HCT116 (cell line): ENCODE data around the gene PAAF1. TPM values are rescaled to one million over a fixed set of nuclear protein-coding genes. Genes with fewer than 3 reads are reported as not detected.

Source experiments
- ATAC-seq: fragments of 200-7000 bp; cut with Tn5 transposase; 2 replicates; pipeline ENCODE4 v1.9.1; 2020; ENCODE audit warnings: mild to moderate bottlenecking, moderate library complexity
- BruUV-seq: library from RNA; stranded (reverse); fragments of 400-500 nt; replicated peaks from 2 replicates; lab custom pipeline; 2021; lab: Mats Ljungman, UMichigan
- CTCF ChIA-PET: fragments of 300-600 bp; sonication (Branson Sonifier 250); formaldehyde crosslinking; loops from one replicate; lab custom pipeline; 2021; ENCODE audit warnings: antibody characterized with exemption; lab: Charles Lee
- POLR2A ChIA-PET: fragments of 300-600, 350-600 bp; sonication (Branson Sonifier 250); formaldehyde crosslinking; loops from one replicate; lab custom pipeline; 2021; ENCODE audit warnings: antibody characterized with exemption; lab: Charles Lee
- RAD21 ChIA-PET, 2 experiments: fragments of 300-600 bp; sonication (Branson Sonifier 250); formaldehyde crosslinking; loops; one replicate each; lab custom pipeline; 2023; ENCODE audit warnings: low total read pairs in 2 of 2; ENCODE audit not compliant: uncharacterized antibody in 2 of 2, unreplicated experiment in 2 of 2, low non-redundant PET in 1 of 2; lab: Charles Lee
- DNase-seq: peaks from one replicate; pipeline ENCODE4 v3.0.0-alpha.2; 2010; ENCODE audit warnings: low read depth, low spot score
- H2AFZ ChIP-seq: fragments of 200-600 bp; shearing (Covaris generic), sonication (generic); 2 replicates; pipeline ENCODE4 v1.6.1; 2017; ENCODE audit warnings: low read depth, mixed run types, mixed read lengths, antibody characterized with exemption, low read length; ENCODE audit not compliant: poor library complexity, severe bottlenecking
- H3K27ac ChIP-seq: 2 replicates; pipeline ENCODE4 v1.5.1; 2012; ENCODE audit warnings: low read depth, low read length
- H3K27me3 ChIP-seq: fragments of 200-600 bp; sonication (generic); 2 replicates; pipeline ENCODE4 v1.6.1; 2016; ENCODE audit warnings: mixed run types, low read length, mixed read lengths; ENCODE audit not compliant: insufficient read depth
- H3K36me3 ChIP-seq, 2 experiments: fragments of 200-500 bp in 1 of 2; fragments of 200-600 bp in 1 of 2; sonication (Bioruptor generic) in 1 of 2; sonication (generic) in 1 of 2; 2 replicates each; pipeline versions ENCODE4 v1.5.1 to v1.6.1; 2014 to 2016; ENCODE audit warnings: low read length in 2 of 2, inconsistent platforms in 1 of 2, mixed read lengths in 1 of 2, mixed run types in 1 of 2; ENCODE audit not compliant: insufficient read depth in 2 of 2, control insufficient read depth in 1 of 2
- H3K4me1 ChIP-seq, 2 experiments: fragments of 200-600 bp in 1 of 2; sonication (generic) in 1 of 2; 2 replicates each; pipeline versions ENCODE4 v1.5.1 to v1.6.1; 2012 to 2017; ENCODE audit warnings: low read length in 2 of 2, inconsistent platforms in 1 of 2, mild to moderate bottlenecking in 1 of 2, mixed read lengths in 1 of 2, mixed run types in 1 of 2, moderate library complexity in 1 of 2; ENCODE audit not compliant: insufficient read depth in 2 of 2, control insufficient read depth in 1 of 2
- H3K4me2 ChIP-seq: fragments of 200-600 bp; sonication (generic); 2 replicates; pipeline ENCODE4 v1.6.1; 2017; ENCODE audit warnings: mixed run types, low read length, mixed read lengths
- H3K4me3 ChIP-seq, 2 experiments: fragments of 200-600 bp in 1 of 2; sonication (generic) in 1 of 2; replicated peaks in 1 of 2; 2 replicates each; pipeline ENCODE4 v1.5.1; 2011 to 2016; ENCODE audit warnings: low read length in 2 of 2, control low read depth in 1 of 2, low read depth in 1 of 2, mild to moderate bottlenecking in 1 of 2, mixed read lengths in 1 of 2, mixed run types in 1 of 2
- H3K79me2 ChIP-seq: fragments of 200-600 bp; sonication (generic); 2 replicates; pipeline ENCODE4 v1.6.1; 2017; ENCODE audit warnings: mild to moderate bottlenecking, mixed run types, low read length, moderate library complexity, mixed read lengths; ENCODE audit not compliant: insufficient read depth
- H3K9ac ChIP-seq: fragments of 200-600 bp; sonication (generic); 2 replicates; pipeline ENCODE4 v1.6.1; 2016; ENCODE audit warnings: low read length, mixed read lengths
- H3K9me2 ChIP-seq: fragments of 200-600 bp; sonication (generic), shearing (Covaris generic); 2 replicates; pipeline ENCODE4 v1.6.1; 2017; ENCODE audit warnings: mixed run types, mild to moderate bottlenecking, moderate library complexity; ENCODE audit not compliant: insufficient read depth
- H3K9me3 ChIP-seq, 2 experiments: fragments of 200-500 bp in 1 of 2; fragments of 200-600 bp in 1 of 2; sonication (Bioruptor generic) in 1 of 2; sonication (generic) in 1 of 2; 2 replicates each; pipeline ENCODE4 v1.6.1; 2014 to 2017; ENCODE audit warnings: low read length in 2 of 2, mixed read lengths in 2 of 2, inconsistent platforms in 1 of 2, low read depth in 1 of 2, mild to moderate bottlenecking in 1 of 2, mixed run types in 1 of 2, moderate library complexity in 1 of 2; ENCODE audit not compliant: control insufficient read depth in 1 of 2, insufficient read depth in 1 of 2
- H4K20me1 ChIP-seq: fragments of 200-600 bp; sonication (generic), shearing (Covaris generic); 2 replicates; pipeline ENCODE4 v1.6.1; 2017; ENCODE audit warnings: mixed run types, mild to moderate bottlenecking, moderate library complexity; ENCODE audit not compliant: insufficient read depth
- ELF1 ChIP-seq: IDR thresholded peaks from 2 replicates; pipeline ENCODE4 v1.6.1; 2012; ENCODE audit warnings: low read depth, borderline replicate concordance
- EZH2phosphoT487 ChIP-seq: fragments of 200-600 bp; IDR thresholded peaks from 2 replicates; pipeline ENCODE4 v1.6.1; 2018; ENCODE audit warnings: antibody characterized with exemption, borderline replicate concordance
- JUND ChIP-seq: IDR thresholded peaks from 2 replicates; pipeline ENCODE4 v1.6.1; 2012
- MAX ChIP-seq: IDR thresholded peaks from 2 replicates; pipeline ENCODE4 v1.6.1; 2012
- RAD21 ChIP-seq: IDR thresholded peaks from 2 replicates; pipeline ENCODE4 v1.6.1; 2012; ENCODE audit warnings: low read depth, mild to moderate bottlenecking
- ZNF274 ChIP-seq: fragments of 200-500 bp; sonication (Bioruptor generic); IDR thresholded peaks from 2 replicates; pipeline ENCODE4 v1.6.1; 2014; ENCODE audit warnings: mild to moderate bottlenecking, low read depth, low read length, inconsistent platforms
- intact Hi-C: fragments of 100-400 bp; cut with micrococcal nuclease; formaldehyde crosslinking; loops from 2 replicates; pipeline ENCODE4 v1.10.0; 2022
- total RNA-seq: library from RNA; stranded (reverse); gene quantifications from one replicate; pipeline ENCODE4 v1.2.1, GENCODE V29; 2021; ENCODE audit not compliant: unreplicated experiment

The PAAF1 gene
- total RNA-seq, 1 experiment from 2014 or later = 15.5 TPM

- Histone ChIP-seq H3K4me3 (no peak overlapping the region), H2AFZ (no peak overlapping the region), H3K4me2 (no peak overlapping the region), H3K9me3 (no peaks in the 10 kb centered on the region), H3K27ac (no peak overlapping the region), H3K79me2 (no peaks in the 10 kb centered on the region), H3K27me3 (no peaks in the 10 kb centered on the region), H4K20me1 (no peaks in the 10 kb centered on the region)
- RAD21 ChIA-PET = no interaction called here
- BruUV-seq = no TSS peak
- ATAC-seq = no peak
- TF ChIP-seq ELF1 (no peak), JUND (no peak), MAX (no peak), RAD21 (no peak)
- TF ChIP-seq, all 23 proteins: peak for 0
- ChIA-PET CTCF (no interaction called here), POLR2A (no interaction called here)
- intact Hi-C loops = no loop called here
- Histone ChIP-seq H3K36me3 (peaks cover 0 to 2% of the 10 kb centered on the region in 2 experiments; a peak in 1 of 4 replicates), H3K9me2 (no peaks in the 10 kb centered on the region), H3K4me1 (peaks cover 4 to 6% of the 10 kb centered on the region in 2 experiments), H3K9ac (no peak overlapping the region)
- no peak for DNase-seq
These were observed 98.0 kb downstream of the PAAF1 start for GRCh38 chr11:73974604-73975478.

- TF ChIP-seq EZH2phosphoT487 (no peak), MAX (no peak), ZNF274 (no peak)
- H2AFZ ChIP-seq = no peak overlapping the region
- no peak overlapping the region for H3K27ac ChIP-seq
- CTCF ChIA-PET = no interaction called here
- no peak overlapping the region for H3K4me3 ChIP-seq
- H4K20me1 ChIP-seq = no peaks in the 10 kb centered on the region
- H3K9ac ChIP-seq = no peak overlapping the region
- H3K36me3 ChIP-seq = peaks cover 0 to 2% of the 10 kb centered on the region in 2 experiments; a peak in 1 of 4 replicates
- no peaks in the 10 kb centered on the region for H3K27me3 ChIP-seq
- RAD21 ChIA-PET = no interaction called here
- POLR2A ChIA-PET = no interaction called here
- H3K4me1 ChIP-seq = peaks cover 10 to 12% of the 10 kb centered on the region in 2 experiments
- H3K79me2 ChIP-seq = no peaks in the 10 kb centered on the region
- no TSS peak for BruUV-seq
- H3K9me3 ChIP-seq = no peaks in the 10 kb centered on the region
- no peak overlapping the region for H3K4me2 ChIP-seq
- intact Hi-C loops = no loop called here
- no peak for ATAC-seq
- H3K9me2 ChIP-seq = no peaks in the 10 kb centered on the region
- DNase-seq = no peak
These were observed 98.6 kb downstream of the PAAF1 start for GRCh38 chr11:73975479-73975757.
